Heart right ventricle (tissue), 16 donors: ENCODE results near the gene TMEM170A. TPM values are rescaled to one million over a fixed set of nuclear protein-coding genes. Genes with fewer than 3 reads are reported as not detected.
A peak's percentile ranks its signal among the peaks of the same experiment; 100 is the strongest.

Experiments used
- ATAC-seq, 8 donors: fragments of 200-7000 bp; cut with Tn5 transposase; one replicate each; pipeline ENCODE4 v1.9.1; 2020; ENCODE audit warnings: mild to moderate bottlenecking in 8 of 8, moderate library complexity in 8 of 8, moderate number of reproducible peaks in 1 of 8
- DNase-seq, 2 donors: peaks; one replicate each; pipeline ENCODE4 v3.0.0-alpha.2; 2020
- H3K27ac ChIP-seq, 10 donors: fragments of 200-600 bp; sonication (generic) in 2 of 10; one replicate each; pipeline versions ENCODE4 v1.5.0 to v1.8.0; 2020 to 2022; ENCODE audit warnings: mild to moderate bottlenecking in 3 of 10
- H3K27me3 ChIP-seq, 7 donors: fragments of 200-600 bp; one replicate each; pipeline ENCODE4 v1.8.0; 2021 to 2022; ENCODE audit warnings: mild to moderate bottlenecking in 2 of 7
- H3K36me3 ChIP-seq, 9 donors: fragments of 200-600 bp; sonication (generic) in 1 of 9; one replicate each; pipeline versions ENCODE4 v1.5.0 to v1.8.0; 2020 to 2022; ENCODE audit warnings: mild to moderate bottlenecking in 2 of 9
- H3K4me1 ChIP-seq, 9 donors: fragments of 200-600 bp; sonication (generic) in 1 of 9; one replicate each; pipeline versions ENCODE4 v1.5.0 to v1.8.0; 2020 to 2022; ENCODE audit warnings: mild to moderate bottlenecking in 4 of 9
- H3K4me3 ChIP-seq, 10 donors: fragments of 200-600 bp; sonication (generic) in 2 of 10; one replicate each; pipeline versions ENCODE4 v1.5.0 to v1.8.0; 2020 to 2022; ENCODE audit warnings: mild to moderate bottlenecking in 7 of 10, moderate library complexity in 2 of 10
- H3K9me3 ChIP-seq, 11 donors: fragments of 200-600 bp in 10 of 11; sonication (generic) in 2 of 11; one replicate each; pipeline versions ENCODE4 v1.5.0 to v1.8.0; 2013 to 2022; ENCODE audit warnings: mild to moderate bottlenecking in 2 of 11, control low read depth in 1 of 11, moderate library complexity in 1 of 11
- WGBS, 2 donors: extraction: QIAGEN DNeasy Blood & Tissue Kit; methylation state at CpG; one replicate each; pipeline ENCODE4 v1.1.7; 2013; ENCODE audit warnings: inconsistent platforms in 1 of 2; 5-methylcytosine and 5-hydroxymethylcytosine counted together
- intact Hi-C, 10 donors: fragments of 100-400 bp; cut with DNase I; formaldehyde crosslinking; loops; one replicate each; pipeline versions ENCODE4 v1.11.1 to v1.14.2; 2022
- polyA plus RNA-seq, 2 donors: library from polyadenylated mRNA; stranded (reverse); fragments of 200-250 nt; gene quantifications; one replicate each; pipeline ENCODE4 v1.2.3, GENCODE V29; 2013
- total RNA-seq, 10 donors: library from RNA; stranded (reverse); fragmentation: NEBNext Ultra II Directional in 3 of 10; extraction: Animal tissue kit (Norgen Biotek cat#: 25700) in 3 of 10; gene quantifications; one replicate each; pipeline versions ENCODE4 v1.2.1 to v1.2.4, GENCODE V29; 2021 to 2023
- TF ChIP-seq, protein P1 (sequence below), 9 donors: fragments of 200-600 bp; sonication (generic) in 2 of 9; IDR thresholded peaks; one replicate each; pipeline versions ENCODE4 v1.5.0 to v1.8.0; 2021 to 2022; ENCODE audit warnings: antibody characterized with exemption in 9 of 9, mild to moderate bottlenecking in 5 of 9, moderate library complexity in 1 of 9
- donor health status: Arrhythmogenic right ventricular cardiomyopathy.
- donor health status: ischemic (EF 13 %, LVEDD 7.1; RV severe dilation, severe dysfunction).
- donor health status: healthy with polysubstance abuse.
- donor health status: DM: no; HTN: yes; CAD: no.
- donor health status: DM: no; HTN: no; CAD: no.
- donor health status: ischemic (EF 25% LVEDD 6.9; RV normal size, moderate dysfunction).
- donor health status: ischemic (EF 25% LVEDD 5.7; RV mildly dilated, moderate dysfunction).
- donor health status: healthy.
- donor health status: DM: yes; HTN: yes; CAD: no.
- donor health status: Ischemic cardiomyopathy.
- donor health status: ischemic (EF 35%, LVEDD 5.7; RV mildly dilated, moderate dysfunction).
- donor health status: nonischemic (EF 11% LVEDD 7.7; RV severe dilation, severe dysfunction).
- donor health status: DM: yes; HTN: yes; CAD: no.
- donor health status: PGD.
- donor health status: ischemic (EF 29% LVEDD 5.4; RV normal size, mild dysfunction).
- donor health status: nonischemic (EF 23%, LVEDD 6.1; RV moderate dilation, normal function).

Gene TMEM170A
- total and polyA plus RNA-seq, 12 donors: 3.8 to 12.5 (median 8.8) TPM

DNA sequence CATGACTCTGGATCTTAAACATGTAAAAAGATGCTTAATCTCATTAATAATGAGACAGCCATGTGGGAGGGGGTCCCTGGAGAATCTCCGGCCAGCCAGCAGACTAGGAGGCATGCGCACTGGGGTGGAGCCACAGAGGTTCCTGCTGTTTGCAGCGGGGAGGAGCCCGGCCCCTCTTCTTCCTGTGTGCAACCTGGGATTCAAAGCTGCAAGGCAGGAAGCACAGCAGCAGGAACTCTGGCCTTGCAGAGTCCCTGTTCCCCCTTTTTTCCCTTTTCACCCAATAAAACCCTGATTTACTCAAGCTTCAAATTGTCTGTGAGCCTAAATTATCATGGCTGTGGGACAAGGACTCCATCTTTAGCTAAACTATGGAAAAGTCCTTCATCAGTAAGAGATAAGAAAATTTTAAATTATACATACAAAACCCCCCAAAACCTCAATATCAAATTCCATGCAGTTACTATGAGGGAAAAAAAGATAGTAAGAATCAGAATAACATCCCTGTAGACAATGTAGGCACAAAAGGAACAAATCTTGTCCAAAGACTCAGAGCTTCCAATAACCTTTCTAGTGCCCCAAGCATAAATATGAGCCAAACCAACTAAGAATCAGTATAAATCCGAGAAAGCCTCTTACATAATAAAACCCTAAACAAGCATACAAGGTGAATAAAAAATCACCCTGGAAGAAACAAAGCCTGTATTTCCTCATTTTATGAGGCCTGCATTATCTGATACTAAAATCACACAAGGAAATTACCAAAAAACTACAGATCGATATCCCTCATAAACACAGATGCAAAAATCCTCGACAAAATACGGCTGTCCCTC lies 43.3 kb downstream of the TMEM170A start:
- ATAC-seq (peak; percentile 78 to 96 (median 93)), DNase-seq (peak; percentile 82 to 85)
- Histone ChIP-seq H3K27ac (peak overlapping the region in 8 of 10 donors; percentile 14 to 71 (median 52)), H3K4me3 (peak overlapping the region in 2 of 10 donors; percentile 2 to 14), H3K27me3 (no peaks in the 10 kb centered on the region), H3K36me3 (no peaks in the 10 kb centered on the region), H3K9me3 (no peaks in the 10 kb centered on the region), H3K4me1 (peaks cover 2 to 43% (median 26%) of the 10 kb centered on the region in 9 donors)
- intact Hi-C loops: no loop called here
- TF ChIP-seq, protein P1, sequence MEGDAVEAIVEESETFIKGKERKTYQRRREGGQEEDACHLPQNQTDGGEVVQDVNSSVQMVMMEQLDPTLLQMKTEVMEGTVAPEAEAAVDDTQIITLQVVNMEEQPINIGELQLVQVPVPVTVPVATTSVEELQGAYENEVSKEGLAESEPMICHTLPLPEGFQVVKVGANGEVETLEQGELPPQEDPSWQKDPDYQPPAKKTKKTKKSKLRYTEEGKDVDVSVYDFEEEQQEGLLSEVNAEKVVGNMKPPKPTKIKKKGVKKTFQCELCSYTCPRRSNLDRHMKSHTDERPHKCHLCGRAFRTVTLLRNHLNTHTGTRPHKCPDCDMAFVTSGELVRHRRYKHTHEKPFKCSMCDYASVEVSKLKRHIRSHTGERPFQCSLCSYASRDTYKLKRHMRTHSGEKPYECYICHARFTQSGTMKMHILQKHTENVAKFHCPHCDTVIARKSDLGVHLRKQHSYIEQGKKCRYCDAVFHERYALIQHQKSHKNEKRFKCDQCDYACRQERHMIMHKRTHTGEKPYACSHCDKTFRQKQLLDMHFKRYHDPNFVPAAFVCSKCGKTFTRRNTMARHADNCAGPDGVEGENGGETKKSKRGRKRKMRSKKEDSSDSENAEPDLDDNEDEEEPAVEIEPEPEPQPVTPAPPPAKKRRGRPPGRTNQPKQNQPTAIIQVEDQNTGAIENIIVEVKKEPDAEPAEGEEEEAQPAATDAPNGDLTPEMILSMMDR (IDR thresholded peaks at IDR 0.05): peak in 2 of 9 donors; percentile 7 to 11
- 31 to 33% methylated on average over 8 of the region's 8 CpGs for WGBS, 2 donors

DNA sequence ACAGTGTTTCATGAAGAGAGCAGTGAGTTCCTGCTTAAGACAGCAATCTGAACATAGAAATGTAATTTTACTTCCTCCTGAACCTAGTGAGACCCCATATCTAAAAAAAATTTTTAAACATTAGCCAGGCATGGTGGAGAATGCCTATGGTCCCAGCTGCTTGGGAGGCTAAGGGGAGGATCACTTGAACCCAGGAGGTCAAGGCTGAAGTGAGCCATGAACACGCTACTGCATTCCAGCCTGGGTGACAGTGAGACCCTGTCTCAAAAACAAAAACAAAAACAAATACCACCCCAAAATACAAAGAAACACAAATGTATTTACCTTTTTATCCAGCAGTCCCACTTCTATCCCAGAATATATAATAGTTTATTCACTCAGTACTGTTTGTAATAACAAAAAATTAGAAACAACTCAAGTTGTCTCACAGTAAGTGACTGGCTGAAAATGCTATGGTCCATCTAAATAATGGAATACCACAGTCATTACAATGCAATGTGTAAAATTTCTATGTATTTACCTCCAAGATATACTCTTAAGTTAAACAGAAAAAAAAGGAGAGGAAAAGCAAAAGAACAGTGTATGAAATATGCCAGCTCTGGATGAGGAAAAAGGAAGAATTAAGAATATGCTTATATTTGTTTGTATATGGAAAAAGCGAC lies 47.5 kb downstream of the TMEM170A start:
- no peak for ATAC-seq
- no peak for DNase-seq
- H3K36me3 ChIP-seq: peaks cover 0 to 24% (median 3%) of the 10 kb centered on the region in 9 donors
- H3K4me1 ChIP-seq: peaks cover 2 to 43% (median 23%) of the 10 kb centered on the region in 9 donors
- no peak overlapping the region for H3K4me3 ChIP-seq
- intact Hi-C loops: no loop called here
- WGBS, 2 donors: 45 to 94% methylated on average over 2 of the region's 2 CpGs
- H3K27me3 ChIP-seq: no peaks in the 10 kb centered on the region
- H3K9me3 ChIP-seq: no peaks in the 10 kb centered on the region
- H3K27ac ChIP-seq: no peak overlapping the region
- TF ChIP-seq, protein P1 (IDR thresholded peaks at IDR 0.05): no peak

DNA sequence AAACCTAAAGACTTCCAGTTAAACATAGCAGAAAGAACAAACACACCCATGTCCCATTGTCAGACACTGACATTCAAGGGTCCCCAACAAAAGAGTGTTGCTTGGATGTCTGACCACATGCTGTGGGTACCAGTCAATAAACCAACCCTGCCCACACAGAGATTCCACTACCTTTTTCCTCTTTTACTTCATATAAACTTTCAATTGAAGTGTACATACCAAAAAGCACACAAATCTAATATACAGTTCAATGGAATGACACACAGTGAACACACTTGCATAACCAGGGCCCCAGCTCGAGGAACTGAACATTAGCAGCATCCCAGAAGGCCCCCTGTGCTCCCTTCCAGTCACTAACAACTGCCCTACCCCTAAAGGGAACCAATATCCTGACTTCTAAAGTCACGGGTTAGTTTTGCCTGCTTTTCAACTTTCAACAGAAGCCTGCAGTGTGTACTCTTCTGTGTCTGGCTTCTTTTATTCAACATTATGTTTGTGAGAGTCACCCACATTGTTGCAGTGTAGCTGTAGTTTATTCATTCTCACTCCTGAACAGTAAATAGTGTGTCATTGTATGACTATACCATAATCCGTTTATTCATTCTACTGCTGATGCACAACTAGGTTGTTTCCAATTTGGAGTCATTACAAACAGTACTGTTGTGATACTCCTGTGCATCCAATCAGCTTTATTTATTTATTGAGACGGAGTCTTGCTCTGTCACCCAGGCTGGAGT lies 49.2 kb downstream of the TMEM170A start:
- Histone ChIP-seq H3K9me3 (no peaks in the 10 kb centered on the region), H3K36me3 (peaks cover 0 to 41% (median 12%) of the 10 kb centered on the region in 9 donors), H3K4me1 (peaks cover 0 to 36% (median 10%) of the 10 kb centered on the region in 9 donors), H3K27ac (no peak overlapping the region), H3K27me3 (no peaks in the 10 kb centered on the region), H3K4me3 (no peak overlapping the region)
- no peak for DNase-seq
- TF ChIP-seq, protein P1 (IDR thresholded peaks at IDR 0.05): no peak
- intact Hi-C loops: no loop called here
- WGBS, 2 donors: 88 to 92% methylated on average over 4 of the region's 4 CpGs
- ATAC-seq: no peak

DNA sequence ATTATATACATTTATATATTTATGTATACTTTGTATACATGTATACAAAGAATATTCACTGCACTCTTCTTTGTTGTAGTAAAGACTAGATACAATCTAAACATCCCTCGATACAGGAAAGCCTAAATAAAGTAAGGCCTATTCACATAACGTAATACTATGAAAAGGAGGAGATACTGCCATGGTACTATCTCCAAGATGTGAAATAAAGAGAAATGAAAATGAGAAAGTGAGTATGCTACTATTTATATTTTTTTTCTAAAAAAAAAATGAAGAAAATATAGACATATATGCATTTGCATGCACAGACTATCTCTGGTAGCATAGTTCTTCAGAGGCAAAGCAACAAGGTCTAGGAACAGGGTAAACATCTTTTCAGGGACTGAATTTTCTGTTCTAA lies 50.5 kb downstream of the TMEM170A start:
- H3K27me3 ChIP-seq: no peaks in the 10 kb centered on the region
- no peaks in the 10 kb centered on the region for H3K9me3 ChIP-seq
- peaks cover 0 to 22% (median 0%) of the 10 kb centered on the region in 9 donors for H3K4me1 ChIP-seq
- intact Hi-C loops: no loop called here
- WGBS, 2 donors: 88 to 92% methylated on average over 2 of the region's 2 CpGs
- peaks cover 0 to 55% (median 23%) of the 10 kb centered on the region in 9 donors for H3K36me3 ChIP-seq
- no peak for ATAC-seq
- no peak overlapping the region for H3K4me3 ChIP-seq
- TF ChIP-seq, protein P1 (IDR thresholded peaks at IDR 0.05): no peak
- DNase-seq: no peak
- no peak overlapping the region for H3K27ac ChIP-seq
